Neuronal stem cell (in vitro differentiated cells): ENCODE measurements around the gene LPIN3.

Experiments
- DNase-seq: peaks from one replicate; pipeline ENCODE4 v3.0.0-alpha.2; 2013; ENCODE audit warnings: low spot score
- H2AFZ ChIP-seq: one replicate; pipeline ENCODE4 v1.6.1; 2013; ENCODE audit warnings: mild to moderate bottlenecking, low read length, inconsistent platforms
- H2AK5ac ChIP-seq: 2 replicates; pipeline ENCODE4 v1.6.1; 2013; ENCODE audit warnings: low read depth, mild to moderate bottlenecking, inconsistent platforms, low read length, moderate library complexity, mixed read lengths
- H2BK120ac ChIP-seq: 2 replicates; pipeline ENCODE4 v1.6.1; 2013; ENCODE audit warnings: low read depth, mild to moderate bottlenecking, inconsistent platforms, low read length, moderate library complexity, mixed read lengths
- H2BK12ac ChIP-seq: one replicate; pipeline ENCODE4 v1.6.1; 2013; ENCODE audit warnings: low read length, inconsistent platforms
- H2BK15ac ChIP-seq: 2 replicates; pipeline ENCODE4 v1.6.1; 2013; ENCODE audit warnings: mild to moderate bottlenecking, low read length, inconsistent platforms, mixed read lengths
- H2BK5ac ChIP-seq: one replicate; pipeline ENCODE4 v1.6.1; 2013; ENCODE audit warnings: inconsistent platforms, mild to moderate bottlenecking, low read length, moderate library complexity
- H3K14ac ChIP-seq: one replicate; pipeline ENCODE4 v1.6.1; 2013; ENCODE audit warnings: low read length, inconsistent platforms
- H3K18ac ChIP-seq: 2 replicates; pipeline ENCODE4 v1.6.1; 2013; ENCODE audit warnings: low read length, inconsistent platforms
- H3K23ac ChIP-seq: 2 replicates; pipeline ENCODE4 v1.6.1; 2013; ENCODE audit warnings: low read depth, mild to moderate bottlenecking, mixed read lengths, low read length, inconsistent platforms; ENCODE audit not compliant: poor library complexity
- H3K27ac ChIP-seq: replicated peaks from 3 replicates; pipeline ENCODE4 v1.5.1; 2013; ENCODE audit warnings: low read length, inconsistent platforms
- H3K27me3 ChIP-seq, 3 experiments: 2 replicates each; pipeline ENCODE4 v1.6.1; 2013; ENCODE audit warnings: low read length in 3 of 3, mild to moderate bottlenecking in 2 of 3, inconsistent platforms in 1 of 3, low read depth in 1 of 3, mixed read lengths in 1 of 3, moderate library complexity in 1 of 3; ENCODE audit not compliant: control insufficient read depth in 3 of 3, insufficient read depth in 3 of 3
- H3K36me3 ChIP-seq, 2 donors: replicated peaks in 1 of 2; 2 replicates each; pipeline ENCODE4 v1.6.1; 2013; ENCODE audit warnings: low read length in 2 of 2; ENCODE audit not compliant: control insufficient read depth in 2 of 2, insufficient read depth in 2 of 2
- H3K4ac ChIP-seq: 2 replicates; pipeline ENCODE4 v1.6.1; 2013; ENCODE audit warnings: inconsistent platforms, mild to moderate bottlenecking, low read length, moderate library complexity
- H3K4me1 ChIP-seq, 2 donors: 1 replicate in 1 of 2; 2 replicates in 1 of 2; pipeline ENCODE4 v1.6.1; 2013; ENCODE audit warnings: low read length in 2 of 2, low read depth in 1 of 2; ENCODE audit not compliant: control insufficient read depth in 2 of 2, insufficient read depth in 1 of 2
- H3K4me2 ChIP-seq: one replicate; pipeline ENCODE4 v1.6.1; 2013; ENCODE audit warnings: mild to moderate bottlenecking, low read length, inconsistent platforms; ENCODE audit not compliant: insufficient read depth, poor library complexity, severe bottlenecking
- H3K4me3 ChIP-seq, 2 donors: 2 replicates each; pipeline ENCODE4 v1.5.1; 2013; ENCODE audit warnings: low read length in 2 of 2, mild to moderate bottlenecking in 2 of 2, inconsistent platforms in 1 of 2, moderate library complexity in 1 of 2
- H3K79me1 ChIP-seq: one replicate; pipeline ENCODE4 v1.6.1; 2013; ENCODE audit warnings: low read depth, mild to moderate bottlenecking, inconsistent platforms, low read length, moderate library complexity
- H3K9ac ChIP-seq: one replicate; pipeline ENCODE4 v1.6.1; 2013; ENCODE audit warnings: mild to moderate bottlenecking, low read depth, low read length, inconsistent platforms; ENCODE audit not compliant: poor library complexity
- H3K9me3 ChIP-seq, 2 donors: replicated peaks in 1 of 2; 2 replicates each; pipeline versions ENCODE3 to v1.6.1; 2013; ENCODE audit warnings: low read length in 2 of 2, mild to moderate bottlenecking in 2 of 2, inconsistent platforms in 1 of 2, low read depth in 1 of 2, mixed read lengths in 1 of 2, moderate library complexity in 1 of 2; ENCODE audit not compliant: control insufficient read depth in 2 of 2, insufficient read depth in 1 of 2
- H4K8ac ChIP-seq: one replicate; pipeline ENCODE4 v1.6.1; 2013; ENCODE audit warnings: low read depth, mild to moderate bottlenecking, inconsistent platforms, low read length, moderate library complexity
- H4K91ac ChIP-seq: one replicate; pipeline ENCODE4 v1.6.1; 2013; ENCODE audit warnings: low read length, low read depth, mild to moderate bottlenecking, inconsistent platforms; ENCODE audit not compliant: poor library complexity
- WGBS, 2 donors: extraction: QIAGEN DNeasy Blood & Tissue Kit; methylation state at CpG; one replicate each; pipeline ENCODE4 v1.1.7; 2013; ENCODE audit warnings: missing lambda C conversion rate in 2 of 2, mixed read lengths in 1 of 2; ENCODE audit not compliant: insufficient read length in 2 of 2, insufficient replicate concordance in 1 of 2; ENCODE audit errors: extremely low coverage in 2 of 2; 5-methylcytosine and 5-hydroxymethylcytosine counted together

LPIN3 gene

DNA sequence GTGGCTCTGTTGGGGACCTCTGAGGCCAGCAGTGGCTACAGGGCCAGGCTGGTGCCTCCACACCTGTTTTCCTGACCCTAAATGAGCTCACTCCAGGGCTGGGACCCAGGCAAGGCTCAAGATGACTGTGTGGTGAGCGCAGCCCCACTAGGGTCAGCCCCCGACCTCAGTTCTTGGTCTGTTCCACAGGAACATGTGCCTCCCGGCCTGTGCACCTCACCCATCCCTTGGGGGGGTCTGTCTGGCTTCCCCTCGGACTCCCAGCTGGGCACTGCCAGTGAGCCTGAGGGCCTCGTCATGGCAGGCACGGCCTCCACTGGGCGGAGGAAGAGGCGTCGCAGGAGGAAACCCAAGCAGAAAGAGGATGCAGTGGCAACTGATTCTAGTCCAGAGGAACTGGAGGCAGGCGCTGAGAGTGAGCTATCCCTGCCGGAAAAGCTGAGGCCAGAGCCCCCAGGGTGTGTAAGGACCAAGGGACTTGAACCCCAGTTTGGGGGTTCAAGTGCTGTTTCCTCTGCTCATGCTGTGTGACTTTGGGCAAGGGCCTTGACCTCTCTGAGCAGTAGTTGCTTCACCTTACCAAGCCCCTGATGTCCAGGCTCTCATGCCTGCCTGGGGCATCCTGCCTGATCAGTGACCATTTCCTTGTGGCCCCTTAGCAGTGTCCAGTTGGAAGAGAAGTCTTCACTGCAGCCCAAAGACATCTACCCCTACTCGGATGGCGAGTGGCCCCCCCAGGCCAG, 8.0 kb downstream of the LPIN3 start:
- Histone ChIP-seq H3K9ac (no peak overlapping the region), H2AK5ac (peak overlapping the region; percentile 94), H3K18ac (peak overlapping the region; percentile 60), H4K8ac (no peak overlapping the region), H3K36me3 (no peaks in the 10 kb centered on the region), H3K27me3 (no peaks in the 10 kb centered on the region), H2BK12ac (peak overlapping the region; percentile 30), H3K9me3 (no peaks in the 10 kb centered on the region), H3K27ac (no peak overlapping the region), H3K4me3 (no peak overlapping the region), H3K23ac (peak overlapping the region; percentile 9), H3K79me1 (no peaks in the 10 kb centered on the region), H2BK5ac (no peak overlapping the region), H3K4me2 (no peak overlapping the region), H4K91ac (peak overlapping the region; percentile 35), H3K4me1 (peaks cover 3 to 7% of the 10 kb centered on the region in 2 donors), H2BK15ac (peak overlapping the region; percentile 30), H3K4ac (no peak overlapping the region), H2BK120ac (no peak overlapping the region), H2AFZ (no peak overlapping the region), H3K14ac (no peak overlapping the region)
- no peak for DNase-seq
- WGBS, 2 donors: no CpG with 5 or more reads among the region's 13 CpGs

- Histone ChIP-seq H3K4me2 (no peak overlapping the region), H3K4me1 (peaks cover 3 to 7% of the 10 kb centered on the region in 2 donors), H2AFZ (no peak overlapping the region), H2BK120ac (no peak overlapping the region), H2AK5ac (no peak overlapping the region), H3K18ac (no peak overlapping the region), H3K23ac (no peak overlapping the region), H2BK12ac (no peak overlapping the region), H3K4me3 (no peak overlapping the region), H4K91ac (no peak overlapping the region), H3K14ac (no peak overlapping the region), H3K9ac (no peak overlapping the region), H2BK15ac (no peak overlapping the region), H2BK5ac (no peak overlapping the region), H4K8ac (no peak overlapping the region), H3K27me3 (no peaks in the 10 kb centered on the region), H3K79me1 (no peaks in the 10 kb centered on the region), H3K9me3 (no peaks in the 10 kb centered on the region), H3K4ac (no peak overlapping the region), H3K27ac (no peak overlapping the region), H3K36me3 (no peaks in the 10 kb centered on the region)
- no peak for DNase-seq
- no CpG with 5 or more reads among the region's 2 CpGs for WGBS, 2 donors
Measured at GRCh38 chr20:41349266-41349665, 8.6 kb downstream of the LPIN3 start.

DNA sequence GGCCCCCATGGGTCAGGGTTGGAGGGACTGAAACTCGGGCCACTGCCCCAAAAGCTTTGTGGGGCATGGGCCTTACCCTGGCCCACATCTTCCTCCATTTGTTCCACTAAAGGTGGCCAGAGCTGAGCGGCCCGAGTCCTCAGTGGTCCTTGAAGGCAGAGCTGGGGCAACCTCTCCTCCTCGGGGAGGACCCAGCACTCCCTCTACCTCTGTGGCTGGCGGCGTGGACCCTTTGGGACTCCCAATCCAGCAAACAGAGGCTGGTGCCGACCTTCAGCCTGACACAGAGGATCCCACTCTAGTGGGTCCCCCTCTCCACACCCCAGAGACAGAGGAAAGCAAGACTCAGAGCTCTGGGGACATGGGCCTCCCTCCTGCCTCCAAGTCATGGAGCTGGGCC, 9.3 kb downstream of the LPIN3 start:
- Histone ChIP-seq H2BK5ac (peak overlapping the region; percentile 67), H3K18ac (peak overlapping the region; percentile 21), H3K4me2 (no peak overlapping the region), H4K91ac (no peak overlapping the region), H3K4me1 (peaks cover 3 to 7% of the 10 kb centered on the region in 2 donors), H3K79me1 (no peaks in the 10 kb centered on the region), H2BK120ac (no peak overlapping the region), H2AFZ (no peak overlapping the region), H3K36me3 (no peaks in the 10 kb centered on the region), H2AK5ac (no peak overlapping the region), H3K23ac (no peak overlapping the region), H4K8ac (no peak overlapping the region), H3K9me3 (no peaks in the 10 kb centered on the region), H3K9ac (no peak overlapping the region), H3K4me3 (no peak overlapping the region), H2BK12ac (no peak overlapping the region), H3K27ac (no peak overlapping the region), H3K4ac (no peak overlapping the region), H3K27me3 (no peaks in the 10 kb centered on the region), H2BK15ac (no peak overlapping the region), H3K14ac (no peak overlapping the region)
- WGBS, 2 donors: no CpG with 5 or more reads among the region's 7 CpGs
- DNase-seq: no peak

- no peak overlapping the region for H2AK5ac ChIP-seq
- H3K36me3 ChIP-seq: no peaks in the 10 kb centered on the region
- H2BK12ac ChIP-seq: no peak overlapping the region
- WGBS, 2 donors: no CpG with 5 or more reads among the region's 7 CpGs
- no peak overlapping the region for H4K91ac ChIP-seq
- DNase-seq: no peak
- no peaks in the 10 kb centered on the region for H3K9me3 ChIP-seq
- H4K8ac ChIP-seq: no peak overlapping the region
- H3K27ac ChIP-seq: no peak overlapping the region
- H3K4me3 ChIP-seq: no peak overlapping the region
- no peak overlapping the region for H3K18ac ChIP-seq
- no peak overlapping the region for H2BK15ac ChIP-seq
- no peak overlapping the region for H2BK5ac ChIP-seq
- no peaks in the 10 kb centered on the region for H3K79me1 ChIP-seq
- H3K4ac ChIP-seq: no peak overlapping the region
- no peak overlapping the region for H3K4me2 ChIP-seq
- no peak overlapping the region for H2BK120ac ChIP-seq
- no peaks in the 10 kb centered on the region for H3K27me3 ChIP-seq
- H3K23ac ChIP-seq: no peak overlapping the region
- H3K4me1 ChIP-seq: peaks cover 3 to 7% of the 10 kb centered on the region in 2 donors
- H2AFZ ChIP-seq: no peak overlapping the region
- H3K9ac ChIP-seq: no peak overlapping the region
- no peak overlapping the region for H3K14ac ChIP-seq
Measured at GRCh38 chr20:41350408-41350962, 9.9 kb downstream of the LPIN3 start.
